Measurements from ENCODE around the gene HMGN2. TPM values are rescaled to one million over a fixed set of nuclear protein-coding genes. Genes with fewer than 3 reads are reported as not detected.

The HMGN2 gene
- total and polyA plus RNA-seq, 4 donors: 51.8 to 218 (median 132) TPM

DNA sequence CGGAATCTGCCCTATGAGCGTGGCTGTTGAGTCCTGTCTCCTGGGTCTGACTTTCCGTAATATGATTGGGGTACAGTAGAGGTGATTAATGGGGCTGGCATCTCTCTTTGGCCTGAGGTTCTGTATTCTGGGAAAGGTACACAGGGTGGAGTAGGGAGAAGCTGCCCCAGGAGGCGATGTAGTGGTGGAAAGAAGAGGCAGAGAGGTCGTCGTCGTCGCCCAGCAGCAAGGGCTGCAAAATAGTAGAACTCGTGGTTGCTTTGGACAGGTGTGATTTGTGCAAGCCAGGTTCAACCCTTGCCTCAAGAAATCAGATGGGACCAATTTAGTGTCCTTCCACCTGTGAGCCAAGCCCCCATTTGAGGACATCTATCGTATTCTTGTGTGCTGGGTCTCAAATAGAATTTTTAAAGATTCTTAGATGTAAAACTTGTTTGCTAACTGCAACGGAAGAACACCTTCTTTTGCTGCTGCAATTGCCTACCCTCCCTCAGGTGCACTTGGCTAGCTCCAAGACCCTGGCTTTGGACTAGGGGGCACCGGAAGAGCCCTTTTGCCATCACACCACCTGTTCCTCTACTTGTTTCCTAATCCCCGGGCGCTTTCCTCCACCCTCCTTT, 1.3 kb upstream of the HMGN2 start:
- no peak for TF ChIP-seq RAD21 (IDR thresholded peaks at IDR 0.05)
- TF ChIP-seq, protein P1, sequence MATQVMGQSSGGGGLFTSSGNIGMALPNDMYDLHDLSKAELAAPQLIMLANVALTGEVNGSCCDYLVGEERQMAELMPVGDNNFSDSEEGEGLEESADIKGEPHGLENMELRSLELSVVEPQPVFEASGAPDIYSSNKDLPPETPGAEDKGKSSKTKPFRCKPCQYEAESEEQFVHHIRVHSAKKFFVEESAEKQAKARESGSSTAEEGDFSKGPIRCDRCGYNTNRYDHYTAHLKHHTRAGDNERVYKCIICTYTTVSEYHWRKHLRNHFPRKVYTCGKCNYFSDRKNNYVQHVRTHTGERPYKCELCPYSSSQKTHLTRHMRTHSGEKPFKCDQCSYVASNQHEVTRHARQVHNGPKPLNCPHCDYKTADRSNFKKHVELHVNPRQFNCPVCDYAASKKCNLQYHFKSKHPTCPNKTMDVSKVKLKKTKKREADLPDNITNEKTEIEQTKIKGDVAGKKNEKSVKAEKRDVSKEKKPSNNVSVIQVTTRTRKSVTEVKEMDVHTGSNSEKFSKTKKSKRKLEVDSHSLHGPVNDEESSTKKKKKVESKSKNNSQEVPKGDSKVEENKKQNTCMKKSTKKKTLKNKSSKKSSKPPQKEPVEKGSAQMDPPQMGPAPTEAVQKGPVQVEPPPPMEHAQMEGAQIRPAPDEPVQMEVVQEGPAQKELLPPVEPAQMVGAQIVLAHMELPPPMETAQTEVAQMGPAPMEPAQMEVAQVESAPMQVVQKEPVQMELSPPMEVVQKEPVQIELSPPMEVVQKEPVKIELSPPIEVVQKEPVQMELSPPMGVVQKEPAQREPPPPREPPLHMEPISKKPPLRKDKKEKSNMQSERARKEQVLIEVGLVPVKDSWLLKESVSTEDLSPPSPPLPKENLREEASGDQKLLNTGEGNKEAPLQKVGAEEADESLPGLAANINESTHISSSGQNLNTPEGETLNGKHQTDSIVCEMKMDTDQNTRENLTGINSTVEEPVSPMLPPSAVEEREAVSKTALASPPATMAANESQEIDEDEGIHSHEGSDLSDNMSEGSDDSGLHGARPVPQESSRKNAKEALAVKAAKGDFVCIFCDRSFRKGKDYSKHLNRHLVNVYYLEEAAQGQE (IDR thresholded peaks at IDR 0.05): no peak
- TF ChIP-seq, protein P2, sequence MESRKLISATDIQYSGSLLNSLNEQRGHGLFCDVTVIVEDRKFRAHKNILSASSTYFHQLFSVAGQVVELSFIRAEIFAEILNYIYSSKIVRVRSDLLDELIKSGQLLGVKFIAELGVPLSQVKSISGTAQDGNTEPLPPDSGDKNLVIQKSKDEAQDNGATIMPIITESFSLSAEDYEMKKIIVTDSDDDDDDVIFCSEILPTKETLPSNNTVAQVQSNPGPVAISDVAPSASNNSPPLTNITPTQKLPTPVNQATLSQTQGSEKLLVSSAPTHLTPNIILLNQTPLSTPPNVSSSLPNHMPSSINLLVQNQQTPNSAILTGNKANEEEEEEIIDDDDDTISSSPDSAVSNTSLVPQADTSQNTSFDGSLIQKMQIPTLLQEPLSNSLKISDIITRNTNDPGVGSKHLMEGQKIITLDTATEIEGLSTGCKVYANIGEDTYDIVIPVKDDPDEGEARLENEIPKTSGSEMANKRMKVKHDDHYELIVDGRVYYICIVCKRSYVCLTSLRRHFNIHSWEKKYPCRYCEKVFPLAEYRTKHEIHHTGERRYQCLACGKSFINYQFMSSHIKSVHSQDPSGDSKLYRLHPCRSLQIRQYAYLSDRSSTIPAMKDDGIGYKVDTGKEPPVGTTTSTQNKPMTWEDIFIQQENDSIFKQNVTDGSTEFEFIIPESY (IDR thresholded peaks at IDR 0.05): no peak
- no peak for TF ChIP-seq RXRA (IDR thresholded peaks at IDR 0.05)
- no peak for TF ChIP-seq FOXA2 (IDR thresholded peaks at IDR 0.05)
- H3K9me3 ChIP-seq (ENCODE audit: control insufficient read depth in 4 of 4, low read length in 3 of 4): no peaks in the 10 kb centered on the region
- 53% methylated on average over 14 of the region's 14 CpGs for WGBS
- H3K27me3 ChIP-seq (ENCODE audit: control insufficient read depth in 4 of 4, insufficient read depth in 4 of 4, low read length in 3 of 4): no peaks in the 10 kb centered on the region
- H3K27ac ChIP-seq (ENCODE audit: low read depth in 1 of 2, low read length in 2 of 2): peak overlapping the region in 1 of 2 donors; percentile 44
- H3K4me3 ChIP-seq (ENCODE audit: low read depth in 1 of 3, low read length in 3 of 3): peak overlapping the region in 1 of 3 donors; percentile 94
- H3K4me1 ChIP-seq (ENCODE audit: control insufficient read depth in 4 of 4, insufficient read depth in 4 of 4, low read length in 3 of 4): peaks cover 1 to 39% (median 25%) of the 10 kb centered on the region in 4 donors
- DNase-seq (ENCODE audit: low spot score): no peak
- H3K9ac ChIP-seq (ENCODE audit: low read depth in 1 of 2, low read length in 2 of 2): no peak overlapping the region
- peaks cover 0 to 33% (median 19%) of the 10 kb centered on the region in 4 donors for H3K36me3 ChIP-seq (ENCODE audit: control insufficient read depth in 4 of 4, insufficient read depth in 3 of 4, low read depth in 1 of 4, low read length in 3 of 4)

DNA sequence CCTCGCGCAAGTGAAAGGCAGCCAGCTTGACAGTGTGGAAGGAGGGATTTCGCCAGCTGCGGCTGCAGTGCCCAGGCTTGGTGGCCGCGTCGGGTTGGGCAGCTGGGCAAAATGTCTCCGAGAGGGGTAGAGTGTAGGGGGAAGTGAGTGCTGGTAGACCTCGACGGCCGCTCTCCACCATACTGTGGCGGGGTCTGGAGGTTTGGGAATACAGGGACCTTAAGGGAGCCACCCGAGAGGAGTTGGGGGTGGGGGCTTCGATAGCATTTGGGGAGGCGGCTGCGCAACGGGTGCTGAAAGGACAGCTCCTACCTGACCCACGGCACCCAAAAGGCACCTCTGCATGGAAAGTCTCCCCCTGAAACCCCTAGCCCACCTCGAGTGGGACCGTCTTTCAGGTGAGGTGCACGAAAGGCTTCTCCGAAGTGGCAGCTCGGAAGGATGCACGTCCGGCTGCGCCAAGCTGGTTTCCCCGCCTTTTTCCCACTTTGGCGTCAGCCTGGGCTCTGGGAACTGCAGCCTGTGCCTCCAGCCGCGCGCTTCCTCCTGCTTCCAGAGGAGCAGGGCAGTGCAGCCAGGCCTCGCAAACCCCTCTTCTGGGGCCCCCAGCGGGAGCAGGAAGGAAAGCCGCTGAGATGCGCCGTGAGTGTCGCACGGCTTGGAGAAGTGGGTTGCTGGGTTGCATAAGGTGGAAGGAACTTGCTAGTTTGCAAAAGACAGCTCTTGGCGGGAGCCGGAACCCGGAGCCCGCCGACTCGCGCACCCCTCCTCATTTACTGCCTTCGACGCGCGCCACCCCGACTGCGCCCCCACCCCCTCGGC, 531 bp upstream of the HMGN2 start:
- H3K9me3 ChIP-seq (ENCODE audit: control insufficient read depth in 4 of 4, low read length in 3 of 4): no peaks in the 10 kb centered on the region
- peaks cover 1 to 39% (median 25%) of the 10 kb centered on the region in 4 donors for H3K4me1 ChIP-seq (ENCODE audit: control insufficient read depth in 4 of 4, insufficient read depth in 4 of 4, low read length in 3 of 4)
- no peak overlapping the region for H3K9ac ChIP-seq (ENCODE audit: low read depth in 1 of 2, low read length in 2 of 2)
- peak overlapping the region; percentile 44 to 100 for H3K27ac ChIP-seq (ENCODE audit: low read depth in 1 of 2, low read length in 2 of 2)
- H3K36me3 ChIP-seq (ENCODE audit: control insufficient read depth in 4 of 4, insufficient read depth in 3 of 4, low read depth in 1 of 4, low read length in 3 of 4): peaks cover 0 to 33% (median 18%) of the 10 kb centered on the region in 4 donors
- H3K4me3 ChIP-seq (ENCODE audit: low read depth in 1 of 3, low read length in 3 of 3): peak overlapping the region; percentile 53 to 94 (median 57)
- no peaks in the 10 kb centered on the region for H3K27me3 ChIP-seq (ENCODE audit: control insufficient read depth in 4 of 4, insufficient read depth in 4 of 4, low read length in 3 of 4)
- peak; percentile 69 for DNase-seq (ENCODE audit: low spot score)
- WGBS: 1% methylated on average over 52 of the region's 52 CpGs
- TF ChIP-seq NR2F2 (IDR thresholded peaks at IDR 0.05): peak; percentile 22
- TF ChIP-seq JUND (IDR thresholded peaks at IDR 0.05): no peak
- TF ChIP-seq, protein P2 (IDR thresholded peaks at IDR 0.05): no peak
- no peak for TF ChIP-seq TAF1 (conservative IDR thresholded peaks at IDR 0.05)
- TF ChIP-seq, protein P3, sequence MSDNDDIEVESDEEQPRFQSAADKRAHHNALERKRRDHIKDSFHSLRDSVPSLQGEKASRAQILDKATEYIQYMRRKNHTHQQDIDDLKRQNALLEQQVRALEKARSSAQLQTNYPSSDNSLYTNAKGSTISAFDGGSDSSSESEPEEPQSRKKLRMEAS (IDR thresholded peaks at IDR 0.05): no peak
- no peak for TF ChIP-seq GABPA (IDR thresholded peaks at IDR 0.05 in 1 of 2, conservative IDR thresholded peaks at IDR 0.05 in 1 of 2)
- no peak for TF ChIP-seq YY1 (IDR thresholded peaks at IDR 0.05)
- TF ChIP-seq RAD21 (IDR thresholded peaks at IDR 0.05): no peak
- TF ChIP-seq HNF4A (conservative IDR thresholded peaks at IDR 0.05): no peak
- TF ChIP-seq, protein P1 (IDR thresholded peaks at IDR 0.05): peak; percentile 98
- no peak for TF ChIP-seq RXRA (IDR thresholded peaks at IDR 0.05)
- TF ChIP-seq SP1 (IDR thresholded peaks at IDR 0.05): no peak
- no peak for TF ChIP-seq FOXA1 (IDR thresholded peaks at IDR 0.05)
- TF ChIP-seq FOXA2 (IDR thresholded peaks at IDR 0.05): no peak
- TF ChIP-seq EGR1 (IDR thresholded peaks at IDR 0.05; ENCODE audit: low read depth in 2 of 2): no peak
- TF ChIP-seq HNF4G (IDR thresholded peaks at IDR 0.05): no peak

Data from liver (tissue), 9 donors.